NCI-H345 (cell line): ENCODE results near the gene INAVA.

Source experiments
- DNase-seq: peaks from one replicate; lab custom pipeline; 2025; lab: John Stamatoyannopoulos, UW

INAVA gene

GRCh38 chr1:200894712-200895442 is at the start of gene INAVA:
INAVA (plus strand) TSS chr1:200894900; CDS start chr1:200898401, 3,501 bp downstream.
- no peak for DNase-seq

DNA sequence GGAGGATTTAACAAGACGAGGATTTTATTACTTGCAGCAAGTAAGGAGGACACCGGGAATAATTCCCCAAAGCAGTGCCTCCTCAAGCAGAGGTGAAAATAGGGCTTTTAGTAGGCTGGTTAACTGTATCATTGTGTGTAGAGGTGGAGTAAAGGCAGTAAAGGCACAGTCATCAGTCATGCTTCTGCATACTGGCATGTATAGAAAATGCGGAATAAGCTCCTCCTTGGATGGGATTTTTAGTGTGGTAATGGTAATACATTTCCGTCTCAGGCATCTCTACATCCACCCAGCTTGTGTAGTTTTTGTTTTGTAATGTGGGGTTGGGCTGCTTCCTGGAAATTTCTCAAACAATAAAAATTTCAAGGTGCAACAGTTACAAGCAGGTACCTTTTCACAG is 49.3 kb upstream of the INAVA start:
- DNase-seq = no peak

DNA sequence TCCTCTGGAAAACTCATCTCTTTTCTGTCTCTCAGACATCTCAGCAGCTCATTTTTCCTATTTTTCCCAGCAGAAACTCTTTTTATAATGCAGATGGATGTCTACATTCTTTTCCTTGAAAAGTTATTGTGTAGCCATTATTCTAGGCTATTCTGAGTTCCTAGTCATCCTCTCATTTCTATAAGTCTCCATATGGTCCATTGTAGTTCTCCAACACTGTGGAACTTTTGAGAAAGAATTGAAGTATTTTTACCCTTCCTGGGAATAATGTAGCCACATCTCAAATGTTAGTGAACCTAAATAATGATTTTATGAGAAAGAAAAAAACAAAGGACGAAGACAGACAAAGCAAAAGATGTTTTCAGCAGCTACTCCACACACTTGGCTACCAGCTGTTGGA is 48.3 kb upstream of the INAVA start:
- no peak for DNase-seq

GRCh38 chr1:200849430-200849829 is 45.3 kb upstream of the INAVA start:
- DNase-seq = no peak

DNA sequence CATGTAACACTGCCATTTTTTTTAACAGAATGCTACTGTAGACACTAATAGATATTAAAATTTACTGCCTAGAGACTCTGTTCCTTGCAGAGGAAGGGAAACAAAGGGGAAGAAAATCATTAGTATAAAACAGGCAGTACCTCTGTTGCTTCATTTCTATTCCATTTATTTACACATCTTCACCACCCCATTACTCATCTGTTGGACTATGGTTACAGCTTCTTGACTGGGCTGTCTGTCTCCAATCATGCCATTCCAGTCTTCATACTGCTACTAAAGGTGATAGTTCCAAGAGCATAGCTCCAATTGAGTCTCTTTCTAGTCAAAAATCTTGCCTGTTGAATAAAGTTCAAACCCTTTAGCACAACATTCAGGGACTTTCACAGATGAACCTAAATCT is 44.1 kb upstream of the INAVA start:
- DNase-seq = no peak

GRCh38 chr1:200856716-200857357 is 37.9 kb upstream of the INAVA start:
- DNase-seq = no peak

- DNase-seq = no peak
Measured at GRCh38 chr1:200857804-200858203, 36.9 kb upstream of the INAVA start.

DNA sequence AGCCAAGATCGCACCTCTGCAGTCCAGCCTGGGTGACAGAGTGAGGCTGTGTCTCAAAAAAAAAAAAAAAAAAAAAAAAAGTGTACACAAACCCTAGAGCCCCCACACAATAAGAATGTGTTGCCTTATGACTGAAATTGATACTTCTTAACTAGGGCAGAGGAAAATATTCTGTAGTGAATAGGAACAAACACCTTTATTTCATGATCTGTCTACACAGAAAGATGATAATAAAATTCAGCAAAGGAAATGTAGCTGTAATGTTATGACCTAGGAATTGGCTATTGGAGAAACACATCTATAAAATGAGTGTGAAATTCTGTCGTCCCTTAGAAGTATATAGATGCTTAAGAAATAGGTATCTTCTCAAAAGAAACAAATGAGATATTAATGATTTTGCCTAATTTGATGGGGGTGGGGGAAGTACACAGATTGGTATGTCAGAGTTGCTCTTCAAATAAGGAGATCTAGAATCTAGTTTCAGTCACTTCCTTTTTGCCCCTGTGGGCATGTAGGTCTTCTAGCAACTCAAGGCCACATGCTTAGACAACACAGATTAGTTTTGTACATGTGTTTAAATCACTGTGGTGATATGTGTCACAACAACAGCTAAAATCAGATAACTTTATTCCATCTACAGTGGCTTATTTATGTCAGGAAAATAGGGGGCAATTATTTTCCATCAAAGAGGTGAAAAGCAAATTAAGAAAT is 32.6 kb upstream of the INAVA start:
- no peak for DNase-seq

DNA sequence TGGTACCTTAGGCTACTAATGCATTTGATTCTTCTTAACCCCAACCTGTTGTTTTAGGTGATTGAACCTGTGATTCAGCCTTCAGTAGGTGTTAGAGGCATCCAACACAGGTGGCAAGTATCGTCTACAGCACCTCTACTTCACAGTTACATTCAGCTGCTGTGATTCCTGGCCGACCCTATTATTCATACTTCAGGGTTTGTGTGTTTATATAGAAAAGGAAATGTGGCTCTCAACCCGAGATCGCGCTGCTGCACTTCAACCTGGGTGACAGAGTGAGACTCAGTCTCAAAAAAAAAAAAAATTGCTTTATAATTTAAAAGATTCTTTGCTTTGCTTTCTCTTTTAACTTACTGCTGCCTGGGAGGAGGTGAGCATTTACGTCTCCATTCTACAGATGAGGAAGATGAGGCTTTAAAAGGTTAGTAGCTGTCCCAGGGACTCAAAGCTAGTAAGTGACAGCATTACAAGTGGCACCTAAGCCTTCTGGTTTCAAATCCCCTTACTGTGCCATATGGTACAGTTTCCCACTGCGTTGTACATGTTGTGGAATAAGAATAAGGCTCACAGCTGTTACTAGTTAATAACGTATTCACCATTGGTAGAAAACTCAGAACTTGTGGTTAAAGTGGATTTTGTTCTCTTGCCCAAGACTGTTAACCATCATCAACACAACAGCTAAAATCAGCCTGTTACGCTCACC is 31.8 kb upstream of the INAVA start:
- no peak for DNase-seq

GRCh38 chr1:200866116-200866515 is 28.6 kb upstream of the INAVA start:
- DNase-seq = no peak

- no peak for DNase-seq
Measured at GRCh38 chr1:200866521-200866920, 28.2 kb upstream of the INAVA start.

- no peak for DNase-seq
Measured at GRCh38 chr1:200867018-200867811, 27.5 kb upstream of the INAVA start.

DNA sequence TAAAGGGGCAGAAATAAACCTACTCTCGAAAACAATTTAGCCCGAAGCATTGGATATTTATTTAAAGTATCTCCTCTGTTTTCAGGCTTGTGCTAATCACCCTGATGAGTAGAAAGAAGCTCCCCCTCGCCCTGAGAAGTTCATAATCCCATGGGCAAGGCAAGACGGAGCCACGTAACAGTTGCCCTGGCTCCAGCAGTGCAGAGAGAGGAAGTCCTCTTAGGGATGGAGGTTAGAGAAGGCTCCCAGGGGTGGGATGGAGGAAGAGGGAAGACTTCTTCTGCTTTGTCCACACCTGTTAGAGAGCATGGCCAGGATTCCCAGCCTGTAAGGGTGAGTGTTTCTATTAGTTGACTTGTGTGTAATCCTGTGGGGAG is 25.3 kb upstream of the INAVA start:
- DNase-seq = no peak

- no peak for DNase-seq
Measured at GRCh38 chr1:200869753-200870391, 24.8 kb upstream of the INAVA start.

GRCh38 chr1:200872446-200873115 is 22.1 kb upstream of the INAVA start, which contains the start of gene GPR25:
GPR25 (plus strand) TSS chr1:200872981; CDS start chr1:200873038, 57 bp downstream.
- DNase-seq = no peak

GRCh38 chr1:200873116-200873670 is 21.5 kb upstream of the INAVA start:
- no peak for DNase-seq

DNA sequence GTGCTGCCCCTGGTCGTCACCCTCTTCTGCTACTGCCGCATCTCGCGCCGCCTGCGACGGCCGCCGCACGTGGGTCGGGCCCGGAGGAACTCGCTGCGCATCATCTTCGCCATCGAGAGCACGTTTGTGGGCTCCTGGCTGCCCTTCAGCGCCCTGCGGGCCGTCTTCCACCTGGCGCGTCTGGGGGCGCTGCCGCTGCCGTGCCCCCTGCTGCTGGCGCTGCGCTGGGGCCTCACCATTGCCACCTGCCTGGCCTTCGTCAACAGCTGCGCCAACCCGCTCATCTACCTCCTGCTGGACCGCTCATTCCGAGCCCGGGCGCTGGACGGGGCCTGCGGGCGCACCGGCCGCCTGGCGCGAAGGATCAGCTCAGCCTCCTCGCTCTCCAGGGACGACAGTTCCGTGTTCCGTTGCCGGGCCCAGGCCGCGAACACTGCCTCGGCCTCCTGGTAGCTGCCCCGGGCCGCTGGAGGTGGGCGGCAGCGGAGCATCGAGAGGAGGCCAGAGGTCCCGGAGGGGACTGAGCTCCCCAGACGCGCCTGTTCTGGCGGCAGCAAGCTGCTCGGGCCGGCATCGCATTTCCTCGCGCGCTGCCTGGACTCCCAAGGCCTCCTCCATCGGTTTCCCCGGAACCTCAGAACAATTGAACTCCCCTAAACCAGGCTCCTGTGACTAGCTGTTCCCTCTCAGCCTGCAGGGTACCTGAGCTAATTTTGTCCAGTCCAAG is 20.9 kb upstream of the INAVA start:
- DNase-seq = no peak

- no peak for DNase-seq
Measured at GRCh38 chr1:200874694-200875093, 20.0 kb upstream of the INAVA start.

- no peak for DNase-seq
Measured at GRCh38 chr1:200875416-200875815, 19.3 kb upstream of the INAVA start.

- DNase-seq = no peak
Measured at GRCh38 chr1:200877010-200877409, 17.7 kb upstream of the INAVA start.
